ENCODE data around the gene FRMPD2.

FRMPD2 gene

DNA sequence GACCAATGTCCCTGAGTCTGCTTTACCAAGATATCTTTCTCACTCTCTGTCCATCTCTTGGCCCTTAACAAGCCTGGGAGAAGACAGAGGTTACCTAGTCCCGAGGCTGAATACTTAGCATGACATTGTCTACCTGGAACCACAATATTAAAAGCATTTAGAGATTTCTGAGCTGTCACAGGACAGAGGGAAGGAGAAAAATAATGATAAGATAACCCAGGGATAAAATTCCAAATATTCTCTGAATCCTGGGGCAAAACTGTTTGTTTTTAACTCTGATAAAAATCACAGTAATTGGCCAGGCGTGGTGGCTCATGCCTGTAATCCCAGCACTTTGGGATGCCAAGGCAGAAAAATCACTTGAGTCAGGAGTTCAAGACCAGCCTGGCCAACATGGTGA, 19.9 kb upstream of the FRMPD2 start:
- H2AFZ ChIP-seq (ENCODE audit: low read length): no peak overlapping the region
- H3K9ac ChIP-seq (ENCODE audit: low read depth, low read length, poor library complexity, severe bottlenecking): no peak overlapping the region
- no peaks in the 10 kb centered on the region for H3K4me1 ChIP-seq (ENCODE audit: insufficient read depth, low read length, poor library complexity, severe bottlenecking)
- no peak overlapping the region for H3K4me3 ChIP-seq (ENCODE audit: low read length, poor library complexity, severe bottlenecking)
- no peaks in the 10 kb centered on the region for H3K9me3 ChIP-seq (ENCODE audit: insufficient read depth, low read depth, low read length)
- no peaks in the 10 kb centered on the region for H3K27me3 ChIP-seq (ENCODE audit: insufficient read depth, low read length, poor library complexity, severe bottlenecking)
- no peaks in the 10 kb centered on the region for H3F3A ChIP-seq (ENCODE audit: low read depth)
- no peak overlapping the region for H3K4me2 ChIP-seq (ENCODE audit: low read depth, low read length, poor library complexity, severe bottlenecking)
- TF ChIP-seq, protein P1, sequence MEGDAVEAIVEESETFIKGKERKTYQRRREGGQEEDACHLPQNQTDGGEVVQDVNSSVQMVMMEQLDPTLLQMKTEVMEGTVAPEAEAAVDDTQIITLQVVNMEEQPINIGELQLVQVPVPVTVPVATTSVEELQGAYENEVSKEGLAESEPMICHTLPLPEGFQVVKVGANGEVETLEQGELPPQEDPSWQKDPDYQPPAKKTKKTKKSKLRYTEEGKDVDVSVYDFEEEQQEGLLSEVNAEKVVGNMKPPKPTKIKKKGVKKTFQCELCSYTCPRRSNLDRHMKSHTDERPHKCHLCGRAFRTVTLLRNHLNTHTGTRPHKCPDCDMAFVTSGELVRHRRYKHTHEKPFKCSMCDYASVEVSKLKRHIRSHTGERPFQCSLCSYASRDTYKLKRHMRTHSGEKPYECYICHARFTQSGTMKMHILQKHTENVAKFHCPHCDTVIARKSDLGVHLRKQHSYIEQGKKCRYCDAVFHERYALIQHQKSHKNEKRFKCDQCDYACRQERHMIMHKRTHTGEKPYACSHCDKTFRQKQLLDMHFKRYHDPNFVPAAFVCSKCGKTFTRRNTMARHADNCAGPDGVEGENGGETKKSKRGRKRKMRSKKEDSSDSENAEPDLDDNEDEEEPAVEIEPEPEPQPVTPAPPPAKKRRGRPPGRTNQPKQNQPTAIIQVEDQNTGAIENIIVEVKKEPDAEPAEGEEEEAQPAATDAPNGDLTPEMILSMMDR (conservative IDR thresholded peaks at IDR 0.05; ENCODE audit: low read length): no peak
- no peak for TF ChIP-seq EZH2phosphoT487 (IDR thresholded peaks at IDR 0.05; ENCODE audit: borderline replicate concordance)
- no peaks in the 10 kb centered on the region for H3K79me2 ChIP-seq (ENCODE audit: insufficient read depth, low read length)
- no peaks in the 10 kb centered on the region for H3K36me3 ChIP-seq (ENCODE audit: insufficient read depth, low read length)
- no peaks in the 10 kb centered on the region for H3K9me2 ChIP-seq (replicated peaks; ENCODE audit: low read depth, low read length)
- H4K20me1 ChIP-seq (ENCODE audit: insufficient read depth, low read length, poor library complexity, severe bottlenecking): no peaks in the 10 kb centered on the region

GRCh38 chr10:48292616-48293015, 18.1 kb upstream of the FRMPD2 start:
- no peaks in the 10 kb centered on the region for H3K36me3 ChIP-seq (ENCODE audit: insufficient read depth, low read length)
- TF ChIP-seq, protein P1 (conservative IDR thresholded peaks at IDR 0.05; ENCODE audit: low read length): no peak
- TF ChIP-seq EZH2phosphoT487 (IDR thresholded peaks at IDR 0.05; ENCODE audit: borderline replicate concordance): no peak
- H3K9me2 ChIP-seq (replicated peaks; ENCODE audit: low read depth, low read length): no peaks in the 10 kb centered on the region
- H3K4me1 ChIP-seq (ENCODE audit: insufficient read depth, low read length, poor library complexity, severe bottlenecking): no peaks in the 10 kb centered on the region
- H3K9ac ChIP-seq (ENCODE audit: low read depth, low read length, poor library complexity, severe bottlenecking): no peak overlapping the region
- no peak overlapping the region for H3K4me2 ChIP-seq (ENCODE audit: low read depth, low read length, poor library complexity, severe bottlenecking)
- no peaks in the 10 kb centered on the region for H3K27me3 ChIP-seq (ENCODE audit: insufficient read depth, low read length, poor library complexity, severe bottlenecking)
- H4K20me1 ChIP-seq (ENCODE audit: insufficient read depth, low read length, poor library complexity, severe bottlenecking): no peaks in the 10 kb centered on the region
- no peak overlapping the region for H3K4me3 ChIP-seq (ENCODE audit: low read length, poor library complexity, severe bottlenecking)
- H3K9me3 ChIP-seq (ENCODE audit: insufficient read depth, low read depth, low read length): no peaks in the 10 kb centered on the region
- H2AFZ ChIP-seq (ENCODE audit: low read length): no peak overlapping the region
- no peaks in the 10 kb centered on the region for H3F3A ChIP-seq (ENCODE audit: low read depth)
- H3K79me2 ChIP-seq (ENCODE audit: insufficient read depth, low read length): no peaks in the 10 kb centered on the region

GRCh38 chr10:48291190-48291589, 16.7 kb upstream of the FRMPD2 start:
- Histone ChIP-seq H3K4me1 (ENCODE audit: insufficient read depth, low read length, poor library complexity, severe bottlenecking) (no peaks in the 10 kb centered on the region), H3K4me2 (ENCODE audit: low read depth, low read length, poor library complexity, severe bottlenecking) (no peak overlapping the region), H2AFZ (ENCODE audit: low read length) (no peak overlapping the region), H3K27me3 (ENCODE audit: insufficient read depth, low read length, poor library complexity, severe bottlenecking) (no peaks in the 10 kb centered on the region), H3K36me3 (ENCODE audit: insufficient read depth, low read length) (no peaks in the 10 kb centered on the region), H3K4me3 (ENCODE audit: low read length, poor library complexity, severe bottlenecking) (no peak overlapping the region), H3K9me3 (ENCODE audit: insufficient read depth, low read depth, low read length) (no peaks in the 10 kb centered on the region), H3K9ac (ENCODE audit: low read depth, low read length, poor library complexity, severe bottlenecking) (no peak overlapping the region), H3F3A (ENCODE audit: low read depth) (no peaks in the 10 kb centered on the region), H4K20me1 (ENCODE audit: insufficient read depth, low read length, poor library complexity, severe bottlenecking) (no peaks in the 10 kb centered on the region), H3K9me2 (replicated peaks; ENCODE audit: low read depth, low read length) (no peaks in the 10 kb centered on the region), H3K79me2 (ENCODE audit: insufficient read depth, low read length) (no peaks in the 10 kb centered on the region)
- TF ChIP-seq, protein P1 (conservative IDR thresholded peaks at IDR 0.05; ENCODE audit: low read length): no peak
- no peak for TF ChIP-seq EZH2phosphoT487 (IDR thresholded peaks at IDR 0.05; ENCODE audit: borderline replicate concordance)

Measured in Loucy (cell line).